GM20000 (cell line): Measurements from ENCODE around the gene CBFB.
A peak's percentile ranks its signal among the peaks of the same experiment; 100 is the strongest.
"Not testable (repeated sequence)": the region's sequence is repeated elsewhere in the genome, so short reads cannot be mapped to it uniquely, and the experiment has no call there.

ENCODE experiments used
- DNase-seq: peaks from one replicate; pipeline ENCODE4 v3.0.0; 2012; ENCODE audit warnings: low spot score
- CTCF ChIP-seq: IDR thresholded peaks from 2 replicates; pipeline ENCODE4 v1.5.1; 2012; ENCODE audit warnings: mild to moderate bottlenecking, control low read depth; ENCODE audit errors: extremely low read depth, missing control alignments

The CBFB gene

GRCh38 chr16:67028696-67029253 lies at the start of gene CBFB:
Gene CBFB, plus strand, starts transcription at chr16:67029149. Its CDS starts 259 bp downstream, at chr16:67029408.
- no peak for TF ChIP-seq CTCF
- peak; percentile 99 for DNase-seq

GRCh38 chr16:66983033-66983432 lies 45.9 kb upstream of the CBFB start:
- no peak for DNase-seq
- TF ChIP-seq CTCF = no peak

GRCh38 chr16:66984892-66985311 lies 44.0 kb upstream of the CBFB start:
- DNase-seq = no peak
- TF ChIP-seq CTCF = no peak

- DNase-seq = no peak
- TF ChIP-seq CTCF = no peak
Observed at GRCh38 chr16:66986559-66986958, 42.4 kb upstream of the CBFB start.

GRCh38 chr16:66988197-66988788 lies 40.7 kb upstream of the CBFB start, which contains the start of gene CES4A:
Gene CES4A, plus strand, starts transcription at chr16:66988589. Its CDS starts 184 bp downstream, at chr16:66988773.
- no peak for DNase-seq
- no peak for TF ChIP-seq CTCF

GRCh38 chr16:66991545-66992077 lies 37.3 kb upstream of the CBFB start:
- TF ChIP-seq CTCF = no peak
- DNase-seq = no peak

GRCh38 chr16:66993558-66993957 lies 35.4 kb upstream of the CBFB start:
- not testable (repeated sequence) for DNase-seq

GRCh38 chr16:66996324-66996982 lies 32.5 kb upstream of the CBFB start:
- DNase-seq = no peak
- no peak for TF ChIP-seq CTCF
